NCI-H82 (cell line): ENCODE measurements around the gene GABBR2.
A peak's percentile ranks its signal among the peaks of the same experiment; 100 is the strongest.

Experiments
- DNase-seq: peaks from one replicate; lab custom pipeline; 2025; lab: John Stamatoyannopoulos, UW

GABBR2 gene

GRCh38 chr9:98342820-98343210 lies 365.9 kb downstream of the GABBR2 start:
- no peak for DNase-seq

DNA sequence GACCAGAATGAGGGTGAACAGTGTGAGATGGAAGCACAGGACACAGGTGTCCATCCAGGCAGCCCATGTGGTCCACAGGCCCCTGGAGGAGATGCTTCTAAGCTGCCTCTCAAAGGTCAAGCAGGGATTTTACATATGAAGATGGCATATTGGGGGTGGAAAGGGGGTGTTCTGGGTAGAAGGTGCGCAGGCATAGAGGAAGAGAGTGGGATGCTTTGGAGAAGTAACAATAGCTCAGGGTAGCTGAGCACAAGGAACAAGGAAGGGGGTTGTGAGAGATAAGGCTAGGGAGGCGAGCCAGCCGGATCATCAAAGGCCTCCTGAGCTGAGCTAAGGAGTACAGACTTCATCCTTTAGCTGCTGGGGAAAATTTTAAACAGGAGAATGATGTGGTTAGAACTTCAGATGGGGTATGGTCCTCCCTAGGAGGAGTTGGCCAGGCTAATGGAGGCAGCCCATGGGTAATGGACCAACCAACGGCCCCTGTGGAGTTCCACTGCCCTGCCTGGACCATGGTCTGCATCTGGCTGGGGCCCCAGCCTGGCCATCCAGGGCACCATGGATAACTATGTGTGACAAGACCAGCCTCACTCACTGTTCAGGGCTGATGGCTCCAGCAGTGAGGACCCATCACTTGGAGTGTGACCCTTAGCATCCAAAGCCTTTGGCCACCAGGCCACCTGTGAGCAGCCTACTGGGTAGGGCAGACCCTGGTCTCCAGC lies 366.5 kb downstream of the GABBR2 start:
- peak; percentile 55 for DNase-seq

DNA sequence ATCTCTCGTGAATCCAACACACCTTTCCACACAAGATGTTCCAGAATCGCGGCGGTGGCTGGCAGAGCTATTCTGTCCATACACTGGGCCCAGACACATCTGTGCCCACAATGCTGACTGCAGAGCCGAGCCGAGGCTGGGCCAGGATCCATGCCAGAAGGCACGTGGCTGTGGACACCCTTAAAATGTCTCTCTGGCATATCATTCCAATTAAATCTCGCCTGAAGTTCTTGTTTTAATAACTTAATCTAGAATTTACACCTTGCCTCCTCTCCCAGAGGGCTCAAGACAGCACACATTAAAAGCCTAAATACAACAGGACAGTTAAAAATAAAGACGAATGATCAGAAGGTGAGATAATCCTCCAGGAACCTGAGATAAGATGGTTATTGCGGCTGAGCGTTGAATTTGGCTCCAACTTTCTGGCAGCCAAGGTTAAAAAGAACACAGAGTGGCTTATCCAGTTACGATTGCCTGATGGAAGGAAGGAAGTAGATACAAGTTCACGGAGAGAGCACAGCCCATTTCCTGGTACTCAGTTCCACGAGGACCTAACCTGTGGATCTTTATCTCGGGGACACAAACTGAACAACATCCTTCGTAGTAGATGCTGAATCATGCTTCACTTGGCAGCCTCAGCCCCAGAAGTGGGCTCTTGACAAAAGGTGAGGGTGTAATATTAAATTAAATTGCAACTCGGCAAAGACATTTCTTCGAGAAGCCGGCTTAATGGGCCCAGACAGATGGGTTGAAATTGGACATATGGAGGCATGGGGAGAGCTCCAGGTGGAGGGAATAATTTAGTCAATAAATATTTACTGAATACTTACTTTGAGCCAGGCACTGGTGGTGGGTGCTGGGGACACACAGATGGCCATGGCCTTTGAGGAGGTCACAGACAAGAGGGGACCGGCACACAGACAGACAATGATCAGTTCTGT lies 367.3 kb downstream of the GABBR2 start:
- peak; percentile 84 for DNase-seq

DNA sequence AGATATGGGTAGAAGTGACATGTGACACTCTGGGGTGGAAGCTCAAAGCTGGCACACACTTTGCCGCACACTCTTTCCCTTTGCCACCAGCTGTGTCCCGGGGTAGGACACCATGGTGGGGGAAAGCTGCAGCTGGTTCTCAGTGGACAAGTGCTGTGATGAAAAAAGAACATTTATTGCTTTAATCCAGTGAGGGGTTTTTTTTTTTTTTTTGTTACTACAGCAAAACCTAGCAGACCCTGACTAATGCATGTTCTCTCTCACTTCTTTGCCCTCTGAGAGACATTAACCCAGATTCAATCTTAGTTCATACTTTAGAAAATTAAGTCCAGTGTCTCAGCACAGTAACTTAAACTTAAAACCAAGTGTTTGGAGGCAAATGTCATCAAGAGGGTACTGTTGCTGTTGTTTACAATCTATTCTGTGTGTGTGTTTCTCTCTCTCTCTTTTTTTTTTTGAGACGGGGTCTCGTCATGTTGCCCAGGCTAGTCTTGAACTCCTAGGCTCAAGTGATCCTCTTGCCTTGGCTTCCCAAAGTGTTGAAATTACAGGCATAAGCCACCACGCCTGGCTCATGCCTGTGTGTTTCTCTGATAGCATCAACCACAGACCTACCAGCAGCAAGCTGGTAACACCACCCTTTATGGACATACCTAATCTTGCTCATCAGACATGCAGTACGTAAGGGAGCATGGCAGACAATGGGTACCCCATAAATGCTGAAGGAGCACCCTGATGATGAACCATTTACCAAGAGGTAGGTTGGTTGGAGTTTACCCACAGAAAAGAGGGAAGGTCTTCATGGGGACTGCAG lies 368.5 kb downstream of the GABBR2 start:
- no peak for DNase-seq

DNA sequence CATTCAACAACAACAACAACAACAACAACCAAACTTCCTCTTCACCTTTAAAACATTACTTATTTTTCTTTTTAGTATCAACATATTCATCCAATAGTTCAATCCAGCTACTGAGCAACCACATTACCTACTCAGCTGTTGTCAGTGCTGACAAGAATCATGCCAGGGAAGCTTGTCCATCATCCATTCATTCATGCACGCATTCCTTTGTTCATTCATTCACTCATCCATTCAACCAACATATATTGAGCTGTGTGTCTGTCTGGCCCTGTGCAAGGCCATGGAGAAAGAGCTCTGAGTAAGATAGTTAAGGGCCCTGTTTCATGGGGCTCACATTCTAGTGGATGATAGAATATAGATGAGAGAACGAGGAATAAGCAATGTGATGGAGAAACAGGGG lies 373.1 kb downstream of the GABBR2 start:
- DNase-seq: no peak

- no peak for DNase-seq
These were observed 373.9 kb downstream of the GABBR2 start for GRCh38 chr9:98334796-98335195.

DNA sequence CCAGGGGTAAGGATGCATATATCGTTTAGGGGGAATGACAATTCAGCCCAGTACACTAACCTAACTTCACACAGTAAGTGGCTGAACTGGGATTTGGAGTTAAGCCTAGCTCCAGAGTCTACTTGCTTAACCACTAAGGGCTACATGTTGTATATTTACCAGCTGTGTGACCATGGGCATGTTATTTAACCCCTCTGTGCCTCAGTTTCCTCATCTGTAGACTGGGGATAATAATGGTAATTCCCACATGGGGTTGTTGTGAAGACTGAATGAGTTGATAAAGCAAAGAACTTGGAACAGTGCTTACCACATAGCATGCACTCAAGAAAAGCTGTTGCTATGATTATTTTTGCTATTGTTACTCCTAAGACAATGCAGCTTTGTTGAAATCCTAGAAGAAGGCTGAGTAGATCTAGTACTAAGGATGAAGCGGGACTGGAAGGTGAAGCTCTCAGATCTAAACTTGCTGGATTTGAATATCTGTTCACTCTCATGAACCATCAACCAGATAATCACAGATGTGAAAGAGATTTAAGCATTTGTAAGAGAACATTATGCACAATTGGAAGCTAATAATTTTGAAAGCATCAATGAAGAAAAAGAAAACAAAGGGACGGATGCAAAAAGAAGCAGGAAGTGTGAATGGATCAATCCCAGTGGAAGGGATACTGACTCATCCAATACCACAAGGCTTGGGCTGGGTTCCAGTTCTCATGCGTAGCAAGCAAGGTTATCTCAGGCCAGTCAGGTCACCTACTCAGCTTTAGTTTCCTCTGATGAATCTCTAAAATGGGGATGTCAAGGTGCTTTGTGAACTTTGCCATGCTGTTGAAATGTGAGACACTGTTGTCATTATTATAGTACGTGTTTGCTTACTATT lies 374.8 kb downstream of the GABBR2 start:
- DNase-seq: no peak

DNA sequence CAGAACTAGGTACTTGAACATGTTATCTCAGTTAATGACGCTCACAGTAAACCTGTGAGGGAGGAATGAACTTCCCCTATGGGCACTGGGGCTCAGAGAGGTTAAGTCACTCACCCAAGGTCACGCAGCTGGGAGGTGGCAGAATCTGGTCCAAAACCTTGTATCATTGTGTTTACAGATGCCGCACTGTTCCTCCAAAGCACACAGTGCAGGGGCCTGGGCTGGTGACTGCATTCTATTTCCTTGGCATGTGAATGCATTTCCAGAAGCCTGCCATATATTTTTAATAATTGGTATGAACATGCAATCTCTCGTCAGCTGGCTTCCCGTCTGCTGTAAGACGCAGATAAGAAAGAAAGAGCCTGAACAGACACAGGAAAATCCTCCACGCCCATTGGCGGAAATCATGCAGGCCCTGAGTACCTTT lies 376.3 kb downstream of the GABBR2 start:
- DNase-seq: no peak

DNA sequence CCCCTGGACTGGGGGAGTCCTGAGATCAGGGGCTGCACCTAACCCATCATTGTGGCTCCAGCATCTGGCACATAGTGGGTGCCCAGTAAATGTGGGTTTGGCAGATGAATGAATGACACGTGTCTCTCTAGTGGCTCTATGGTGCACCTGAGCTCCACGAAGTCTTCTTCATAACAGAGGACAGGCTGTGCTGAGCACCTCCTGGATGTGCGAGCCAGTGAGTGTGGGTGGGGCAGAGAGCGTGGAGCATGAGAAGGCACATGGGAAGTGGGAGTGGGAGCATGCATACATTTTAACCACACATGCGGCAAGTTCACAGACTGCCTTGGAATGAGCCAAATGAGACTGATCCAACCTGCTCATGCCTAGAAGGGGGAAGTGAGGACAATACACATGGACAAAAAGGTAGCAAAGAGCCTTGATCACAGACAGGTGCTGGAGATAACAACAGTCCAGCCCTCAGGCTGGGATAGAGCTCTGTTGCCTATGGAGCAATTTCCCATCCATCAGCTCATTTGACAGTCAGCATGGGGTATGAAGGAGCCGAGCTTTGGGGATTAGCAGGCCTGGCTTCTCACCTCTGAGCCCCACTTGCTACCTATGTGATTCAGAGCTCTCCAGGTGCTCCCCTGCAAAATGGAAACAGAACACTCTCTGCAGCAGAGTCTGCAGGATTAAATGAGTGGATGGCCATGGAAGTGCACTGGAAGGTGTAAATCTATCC lies 377.0 kb downstream of the GABBR2 start:
- peak; percentile 14 for DNase-seq

DNA sequence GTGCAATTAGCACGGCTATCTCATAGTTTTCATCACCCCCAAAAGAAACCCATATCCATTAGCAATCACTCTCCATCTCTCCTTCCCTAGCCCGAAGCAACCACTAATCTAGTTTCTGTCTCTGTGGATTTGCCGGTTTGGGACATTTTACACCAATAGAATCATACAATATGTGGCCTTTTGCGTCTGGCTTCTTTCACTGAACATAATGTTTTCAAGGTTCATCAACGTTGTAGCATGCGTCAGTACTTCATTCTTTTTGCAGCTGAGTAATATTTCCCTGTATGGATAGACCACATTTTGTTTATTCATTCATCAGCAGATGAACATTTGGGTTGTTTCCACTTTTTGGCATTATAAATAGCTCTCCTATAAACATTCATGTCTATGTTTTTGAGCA lies 377.9 kb downstream of the GABBR2 start:
- no peak for DNase-seq

GRCh38 chr9:98329904-98330303 lies 378.8 kb downstream of the GABBR2 start:
- no peak for DNase-seq

- DNase-seq: no peak
These were observed 379.5 kb downstream of the GABBR2 start for GRCh38 chr9:98329281-98329680.

DNA sequence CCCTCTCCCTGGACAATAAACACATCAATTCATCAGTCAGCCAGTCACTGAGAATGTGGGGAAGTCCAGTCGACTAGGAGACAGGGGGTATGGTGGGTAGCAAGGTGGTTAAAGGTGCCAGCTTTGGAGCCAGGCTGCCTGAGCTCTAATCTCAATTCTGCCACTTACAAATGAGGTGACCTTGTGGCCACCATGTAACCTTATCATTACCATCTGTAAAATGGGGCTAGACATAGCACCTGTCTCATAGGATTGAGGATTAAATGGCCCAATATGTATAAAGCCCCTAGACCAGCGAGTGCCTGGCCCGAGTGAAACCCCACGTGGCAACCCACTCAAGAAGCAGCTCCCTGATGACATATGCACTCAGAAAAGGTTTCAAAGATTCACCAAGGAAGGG lies 380.0 kb downstream of the GABBR2 start:
- DNase-seq: no peak

GRCh38 chr9:98328141-98328540 lies 380.6 kb downstream of the GABBR2 start:
- DNase-seq: no peak

DNA sequence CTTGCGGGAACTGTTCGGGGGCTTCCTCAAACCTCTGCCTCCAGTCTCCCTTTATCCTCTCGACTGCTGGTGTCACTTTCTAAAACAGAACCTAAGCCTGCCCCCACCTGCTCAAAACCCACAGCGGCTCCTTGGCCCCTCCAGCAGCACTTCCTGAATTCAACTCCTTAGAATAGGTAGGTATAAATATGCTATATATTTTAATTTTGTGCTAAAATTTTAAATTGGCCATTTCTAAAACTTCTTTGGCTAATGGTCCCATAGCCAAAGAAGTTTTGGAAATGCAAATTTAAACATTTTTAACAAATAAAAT lies 381.5 kb downstream of the GABBR2 start:
- DNase-seq: peak; percentile 59

- DNase-seq: peak; percentile 51
These were observed 382.1 kb downstream of the GABBR2 start for GRCh38 chr9:98326459-98327248.

GRCh38 chr9:98324801-98325200 lies 383.9 kb downstream of the GABBR2 start:
- DNase-seq: no peak

GRCh38 chr9:98323831-98324135 lies 385.0 kb downstream of the GABBR2 start:
- no peak for DNase-seq

GRCh38 chr9:98323051-98323830 lies 385.5 kb downstream of the GABBR2 start:
- DNase-seq: no peak
